Astrocyte (in vitro differentiated cells and primary cell): ENCODE data around the gene SPATA32.

Experiments
- EZH2 ChIP-seq: IDR thresholded peaks from 2 replicates; pipeline ENCODE4 v1.6.1; 2012; ENCODE audit warnings: mild to moderate bottlenecking, low read length, inconsistent platforms; ENCODE audit not compliant: insufficient read depth
- TF ChIP-seq, protein P1 (sequence below): IDR thresholded peaks from 2 replicates; pipeline ENCODE4 v1.5.1; 2011; ENCODE audit warnings: low read depth, mild to moderate bottlenecking, inconsistent platforms, low read length, moderate library complexity; ENCODE audit not compliant: insufficient read depth

DNA sequence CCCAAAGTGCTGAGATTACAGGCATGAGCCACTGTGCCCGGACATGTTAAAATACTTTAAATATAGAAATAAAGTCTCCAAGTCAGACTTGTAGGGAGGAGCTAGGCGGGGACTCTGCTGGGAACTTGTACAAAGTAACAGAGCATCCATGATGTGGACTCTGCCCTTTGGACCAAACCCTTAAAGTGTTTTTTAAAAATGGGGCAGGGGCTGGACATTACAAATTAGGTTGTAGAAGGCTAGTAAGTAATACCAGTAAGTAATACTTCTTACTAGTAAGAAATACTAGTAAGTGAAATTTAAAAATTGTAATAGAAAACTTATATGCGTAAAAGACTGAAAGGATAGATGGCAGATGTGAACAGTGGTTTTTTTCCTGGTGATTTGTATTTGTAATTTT, 9.7 kb upstream of the SPATA32 start:
- TF ChIP-seq, protein P1, sequence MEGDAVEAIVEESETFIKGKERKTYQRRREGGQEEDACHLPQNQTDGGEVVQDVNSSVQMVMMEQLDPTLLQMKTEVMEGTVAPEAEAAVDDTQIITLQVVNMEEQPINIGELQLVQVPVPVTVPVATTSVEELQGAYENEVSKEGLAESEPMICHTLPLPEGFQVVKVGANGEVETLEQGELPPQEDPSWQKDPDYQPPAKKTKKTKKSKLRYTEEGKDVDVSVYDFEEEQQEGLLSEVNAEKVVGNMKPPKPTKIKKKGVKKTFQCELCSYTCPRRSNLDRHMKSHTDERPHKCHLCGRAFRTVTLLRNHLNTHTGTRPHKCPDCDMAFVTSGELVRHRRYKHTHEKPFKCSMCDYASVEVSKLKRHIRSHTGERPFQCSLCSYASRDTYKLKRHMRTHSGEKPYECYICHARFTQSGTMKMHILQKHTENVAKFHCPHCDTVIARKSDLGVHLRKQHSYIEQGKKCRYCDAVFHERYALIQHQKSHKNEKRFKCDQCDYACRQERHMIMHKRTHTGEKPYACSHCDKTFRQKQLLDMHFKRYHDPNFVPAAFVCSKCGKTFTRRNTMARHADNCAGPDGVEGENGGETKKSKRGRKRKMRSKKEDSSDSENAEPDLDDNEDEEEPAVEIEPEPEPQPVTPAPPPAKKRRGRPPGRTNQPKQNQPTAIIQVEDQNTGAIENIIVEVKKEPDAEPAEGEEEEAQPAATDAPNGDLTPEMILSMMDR, result no peak
- no peak for TF ChIP-seq EZH2
